HG03378 (cell line): ENCODE measurements around the gene DDIT4.

Source experiments
- ATAC-seq: cut with Tn5 transposase; IDR thresholded peaks from one replicate; pipeline ENCODE4 v1.9.1; 2021; ENCODE audit warnings: mild to moderate bottlenecking, moderate library complexity; ENCODE audit not compliant: unreplicated experiment

DDIT4 gene

DNA sequence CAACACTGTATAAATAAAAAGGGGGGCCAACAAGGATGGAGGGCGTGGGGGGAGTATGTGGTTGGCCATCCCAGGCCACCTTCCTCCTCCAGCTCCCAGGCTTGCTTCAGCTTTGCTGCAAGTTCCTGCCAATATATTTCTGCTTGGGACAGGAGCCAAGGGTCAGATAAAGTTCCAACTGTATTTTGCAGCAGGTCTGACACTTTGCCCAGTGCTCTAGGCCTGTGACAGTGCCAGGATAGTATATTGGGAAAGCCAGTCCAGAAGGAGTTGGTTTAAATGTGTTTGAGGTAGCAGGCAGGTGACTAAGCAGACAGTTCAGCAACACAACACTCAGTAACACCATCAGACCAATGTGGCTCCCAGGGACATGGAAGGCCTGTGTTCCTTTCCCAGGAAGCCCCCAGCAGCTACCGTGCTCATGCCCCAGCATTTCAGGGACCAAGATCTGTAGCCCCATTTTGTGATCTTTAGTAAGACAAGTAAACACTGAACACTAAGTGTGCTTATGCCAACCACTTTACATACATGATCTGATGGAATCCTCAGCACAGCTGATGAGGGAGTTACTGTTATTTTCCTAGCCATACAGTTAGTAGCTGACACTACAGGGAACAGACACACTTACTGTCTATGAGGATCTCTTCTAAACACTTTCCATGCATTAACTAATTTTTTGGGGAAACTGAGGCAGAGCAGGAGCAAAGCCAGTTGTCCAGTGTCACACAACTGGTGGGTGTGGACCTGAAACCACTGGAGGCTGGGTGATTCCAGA is 42.1 kb downstream of the DDIT4 start:
- no peak for ATAC-seq

DNA sequence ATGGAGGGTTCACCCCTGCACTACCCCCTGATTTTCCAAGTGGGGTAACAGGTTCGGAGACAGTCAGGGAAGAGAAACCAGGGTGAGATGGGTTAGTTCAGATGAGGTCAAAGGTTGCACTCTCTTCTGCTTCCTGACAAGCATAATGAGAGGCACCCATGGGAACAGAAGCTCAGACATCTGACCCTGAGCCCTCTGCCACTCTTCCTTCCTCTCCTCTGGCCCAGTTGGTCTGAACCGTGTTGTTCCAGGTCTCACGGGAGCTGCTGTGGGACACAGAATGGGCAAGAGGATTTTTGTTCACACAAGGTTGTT is 42.6 kb downstream of the DDIT4 start:
- ATAC-seq, result no peak

- ATAC-seq, result no peak
These were observed 43.2 kb downstream of the DDIT4 start for GRCh38 chr10:72316748-72317435.

GRCh38 chr10:72318418-72319262 is 44.9 kb downstream of the DDIT4 start:
- no peak for ATAC-seq

GRCh38 chr10:72319416-72320254 is 45.9 kb downstream of the DDIT4 start:
- peak; percentile 26 for ATAC-seq

GRCh38 chr10:72320676-72321247 is 47.0 kb downstream of the DDIT4 start:
- ATAC-seq, result peak; percentile 77

DNA sequence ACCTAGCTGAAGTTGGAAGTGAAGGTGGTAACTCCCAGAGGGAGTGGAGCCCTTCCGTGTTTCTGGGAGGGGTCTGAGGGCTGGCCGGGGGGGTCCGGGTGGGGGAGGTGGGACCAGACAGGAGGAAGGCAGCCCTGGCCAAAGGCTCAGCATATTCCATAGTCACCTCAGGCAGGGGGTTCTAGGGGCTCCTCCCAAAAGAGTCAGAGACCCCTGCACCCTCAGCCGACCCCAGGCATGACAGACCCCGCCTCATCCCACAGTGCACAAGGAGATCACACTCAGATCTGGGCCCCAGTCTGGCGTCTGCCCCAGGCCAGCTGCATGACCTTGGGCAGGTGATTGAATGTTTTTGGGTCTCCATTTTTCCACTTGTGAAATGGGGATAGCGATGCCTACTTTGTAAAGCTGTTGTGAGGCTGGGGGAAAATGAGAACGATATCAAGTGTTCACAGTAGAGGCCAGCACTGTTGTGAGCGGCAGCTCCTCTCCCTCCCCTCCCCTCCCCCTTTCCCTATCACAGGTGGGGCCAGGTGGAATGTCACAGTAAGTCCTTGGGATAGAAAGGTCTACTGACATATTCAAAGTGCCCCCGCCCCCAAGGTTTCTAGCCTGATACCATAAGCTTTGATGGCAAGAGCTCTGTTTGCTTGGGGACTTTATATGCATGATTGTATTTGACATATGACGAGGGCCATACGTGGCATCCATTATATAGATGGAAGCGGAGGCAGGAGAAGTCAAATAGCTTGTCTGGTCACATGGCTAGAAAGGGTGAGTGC is 47.7 kb downstream of the DDIT4 start:
- no peak for ATAC-seq

GRCh38 chr10:72322030-72322279 is 48.2 kb downstream of the DDIT4 start:
- no peak for ATAC-seq

- ATAC-seq, result no peak
These were observed 48.7 kb downstream of the DDIT4 start for GRCh38 chr10:72322280-72323058.

DNA sequence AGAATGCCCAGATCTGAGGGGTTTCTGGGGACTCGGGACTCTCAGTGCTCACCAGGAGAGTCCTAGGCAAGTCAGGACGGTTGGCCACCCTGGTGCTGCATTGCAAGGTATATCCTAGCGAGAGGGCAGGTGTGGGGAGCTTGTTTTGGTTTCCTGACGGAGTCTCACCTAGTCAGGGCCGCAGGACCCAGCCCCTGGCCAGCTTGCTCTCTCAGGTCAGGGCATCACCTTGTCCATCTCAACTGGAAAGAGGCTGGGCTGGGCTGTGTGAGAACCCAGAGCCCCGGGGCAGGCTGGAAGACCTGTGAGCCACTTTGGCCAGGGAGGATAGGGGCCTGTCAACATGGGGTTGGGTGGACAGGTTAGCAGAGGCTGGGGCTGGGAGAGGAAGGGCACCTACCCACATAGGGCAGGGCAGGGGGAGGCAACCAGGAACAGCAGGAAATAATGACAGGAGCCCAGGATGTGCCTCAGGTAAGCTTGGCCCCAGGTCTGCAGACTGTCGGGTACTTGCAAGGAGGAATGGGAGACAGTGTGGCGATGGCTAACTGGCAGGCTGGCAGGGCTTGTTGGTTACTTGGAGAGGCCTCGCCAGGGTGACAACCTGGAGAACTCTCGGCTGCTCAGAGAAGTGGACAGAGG is 49.5 kb downstream of the DDIT4 start:
- no peak for ATAC-seq

DNA sequence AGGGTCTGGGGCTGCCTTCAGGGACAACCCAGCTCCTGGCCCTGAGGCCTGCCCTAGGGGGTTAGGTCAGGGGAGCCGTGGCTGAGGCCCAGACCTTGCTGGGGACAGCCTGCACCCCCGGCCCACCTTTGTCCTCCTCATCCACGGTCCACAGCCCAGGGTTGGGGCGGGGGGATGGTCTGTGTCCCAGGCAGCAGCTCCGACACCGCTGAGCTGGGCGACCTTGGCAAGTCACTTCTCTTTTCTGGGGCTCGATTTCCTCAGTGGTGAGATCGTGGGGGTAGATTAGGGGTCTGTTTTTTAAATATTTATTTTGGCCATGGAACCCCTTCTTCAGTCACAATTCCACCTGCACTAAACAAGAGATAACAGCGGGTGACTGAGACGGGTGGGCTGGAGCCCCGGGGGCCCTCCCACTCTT is 50.1 kb downstream of the DDIT4 start:
- ATAC-seq, result no peak
